Hippocampal formation (tissue), 2 donors: ENCODE results near the gene AP2M1.
A peak's percentile ranks its signal among the peaks of the same experiment; 100 is the strongest.
"Not testable (repeated sequence)": the region's sequence is repeated elsewhere in the genome, so short reads cannot be mapped to it uniquely, and the experiment has no call there.

Source experiments
- DNase-seq, 2 donors: peaks; one replicate each; lab custom pipeline; 2025; lab: John Stamatoyannopoulos, UW

The AP2M1 gene

GRCh38 chr3:184174646-184175492 is at the start of gene AP2M1:
Gene AP2M1 (plus strand): TSS chr3:184174855. CDS start chr3:184176994, 2,139 bp downstream.
- peak; percentile 97 to 99 for DNase-seq

- DNase-seq, result no peak
Measured at GRCh38 chr3:184126006-184126405, 48.6 kb upstream of the AP2M1 start.

GRCh38 chr3:184129012-184129411 is 45.6 kb upstream of the AP2M1 start:
- no peak for DNase-seq

GRCh38 chr3:184132945-184133344 is 41.7 kb upstream of the AP2M1 start:
- DNase-seq, result no peak

- peak; percentile 76 for DNase-seq
Measured at GRCh38 chr3:184133840-184134745, 40.6 kb upstream of the AP2M1 start.

GRCh38 chr3:184134746-184135148 is 39.9 kb upstream of the AP2M1 start:
- no peak for DNase-seq

- DNase-seq, result peak; percentile 91
Measured at GRCh38 chr3:184135149-184135910, 39.3 kb upstream of the AP2M1 start, which contains the start of gene EIF2B5. Gene EIF2B5 (plus strand): TSS chr3:184135358. CDS start chr3:184135386, 28 bp downstream.

GRCh38 chr3:184135911-184136260 is 38.8 kb upstream of the AP2M1 start:
- no peak for DNase-seq

- no peak for DNase-seq
Measured at GRCh38 chr3:184140436-184140835, 34.2 kb upstream of the AP2M1 start.

- no peak for DNase-seq
Measured at GRCh38 chr3:184142199-184142598, 32.5 kb upstream of the AP2M1 start.

- no peak for DNase-seq
Measured at GRCh38 chr3:184143327-184143726, 31.3 kb upstream of the AP2M1 start.

- no peak for DNase-seq
Measured at GRCh38 chr3:184144505-184144904, 30.1 kb upstream of the AP2M1 start.

GRCh38 chr3:184145111-184145524 is 29.5 kb upstream of the AP2M1 start:
- DNase-seq, result peak in 1 of 2 donors; percentile 13

GRCh38 chr3:184145751-184146270 is 28.8 kb upstream of the AP2M1 start:
- DNase-seq, result no peak

- DNase-seq, result no peak
Measured at GRCh38 chr3:184148076-184148475, 26.6 kb upstream of the AP2M1 start.

GRCh38 chr3:184149123-184149522 is 25.5 kb upstream of the AP2M1 start:
- DNase-seq, result no peak

- not testable (repeated sequence) for DNase-seq
Measured at GRCh38 chr3:184149770-184150169, 24.9 kb upstream of the AP2M1 start.

GRCh38 chr3:184154885-184155643 is 19.6 kb upstream of the AP2M1 start, which contains the start of gene DVL3:
Gene DVL3 (plus strand): TSS chr3:184155377. CDS start chr3:184155636, 259 bp downstream.
- peak; percentile 59 to 65 for DNase-seq

- peak in 1 of 2 donors; percentile 28 for DNase-seq
Measured at GRCh38 chr3:184155644-184156521, 18.8 kb upstream of the AP2M1 start.

GRCh38 chr3:184156522-184156955 is 18.1 kb upstream of the AP2M1 start:
- DNase-seq, result peak; percentile 56 to 57
